Endothelial cell of umbilical vein (primary cell): ENCODE measurements around the gene FBN2. TPM values are rescaled to one million over a fixed set of nuclear protein-coding genes. Genes with fewer than 3 reads are reported as not detected.

Experiments used
- BruUV-seq: library from RNA; stranded (reverse); fragments of 400-500 nt; replicated peaks from 2 replicates; lab custom pipeline; 2021; lab: Mats Ljungman, UMichigan
- CTCF ChIA-PET: fragments of 300-600, 350-600 bp; sonication (Branson Sonifier 250); formaldehyde crosslinking; loops from one replicate; lab custom pipeline; 2021; ENCODE audit warnings: antibody characterized with exemption, inconsistent platforms; lab: Charles Lee
- POLR2A ChIA-PET: fragments of 300-600, 350-600 bp; sonication (Branson Sonifier 250); formaldehyde crosslinking; loops from one replicate; lab custom pipeline; 2021; ENCODE audit warnings: antibody characterized with exemption, inconsistent platforms; lab: Charles Lee
- DNase-seq: peaks from one replicate; pipeline ENCODE4 v3.0.0-alpha.2; 2011; ENCODE audit warnings: low read depth, low spot score
- FAIRE-seq: peaks from 2 replicates; lab custom pipeline; 2011; peaks lifted over from hg19 to GRCh38; lab: Jason Lieb, UNC
- H2AFZ ChIP-seq: 2 replicates; pipeline ENCODE4 v1.6.0; 2012; ENCODE audit warnings: low read depth, low read length, control low read depth, inconsistent platforms
- H3K27ac ChIP-seq: 2 replicates; pipeline ENCODE4 v1.5.1; 2011; ENCODE audit warnings: low read depth, mild to moderate bottlenecking, control low read depth, low read length, moderate library complexity; ENCODE audit not compliant: insufficient read depth
- H3K27me3 ChIP-seq, 2 experiments: 2 replicates each; pipeline versions ENCODE4 v1.6.0 to v1.6.1; 2011; ENCODE audit warnings: low read length in 2 of 2, mixed read lengths in 1 of 2; ENCODE audit not compliant: control insufficient read depth in 2 of 2, insufficient read depth in 2 of 2
- H3K36me3 ChIP-seq, 2 experiments: 2 replicates in 1 of 2; 3 replicates in 1 of 2; pipeline ENCODE4 v1.5.1; 2011; ENCODE audit warnings: low read length in 2 of 2, mild to moderate bottlenecking in 1 of 2, moderate library complexity in 1 of 2; ENCODE audit not compliant: control insufficient read depth in 2 of 2, insufficient read depth in 2 of 2; ENCODE audit errors: extremely low read depth in 1 of 2
- H3K4me1 ChIP-seq: 3 replicates; pipeline ENCODE4 v1.5.1; 2011; ENCODE audit warnings: mild to moderate bottlenecking, low read length; ENCODE audit not compliant: control insufficient read depth, insufficient read depth; ENCODE audit errors: extremely low read depth
- H3K4me2 ChIP-seq: 2 replicates; pipeline ENCODE4 v1.6.1; 2011; ENCODE audit warnings: low read length, control low read depth, mixed read lengths; ENCODE audit not compliant: insufficient read depth
- H3K4me3 ChIP-seq, 3 experiments: fragments of 200-600 bp in 1 of 3; sonication (generic), shearing (Covaris generic) in 1 of 3; replicated peaks in 1 of 3; 2 replicates each; pipeline ENCODE4 v1.5.1; 2011 to 2016; ENCODE audit warnings: control low read depth in 3 of 3, low read length in 3 of 3, mild to moderate bottlenecking in 2 of 3, inconsistent platforms in 1 of 3, low read depth in 1 of 3, moderate library complexity in 1 of 3; ENCODE audit not compliant: insufficient read depth in 1 of 3
- H3K79me2 ChIP-seq: 2 replicates; pipeline ENCODE4 v1.6.0; 2012; ENCODE audit warnings: low read length, inconsistent platforms; ENCODE audit not compliant: control insufficient read depth, insufficient read depth
- H3K9ac ChIP-seq: replicated peaks from 2 replicates; pipeline ENCODE3; 2011; ENCODE audit warnings: low read length, control low read depth; ENCODE audit not compliant: insufficient read depth; ENCODE audit errors: extremely low read depth
- H3K9me1 ChIP-seq: replicated peaks from 3 replicates; pipeline ENCODE4 v1.6.0; 2011; ENCODE audit warnings: mild to moderate bottlenecking, low read length; ENCODE audit not compliant: control insufficient read depth, insufficient read depth; ENCODE audit errors: extremely low read depth
- H3K9me3 ChIP-seq: replicated peaks from 2 replicates; pipeline ENCODE4 v1.5.1; 2012; ENCODE audit warnings: low read length, inconsistent platforms; ENCODE audit not compliant: control insufficient read depth, insufficient read depth
- H4K20me1 ChIP-seq: replicated peaks from 2 replicates; pipeline ENCODE3; 2011; ENCODE audit warnings: mild to moderate bottlenecking, low read length; ENCODE audit not compliant: control insufficient read depth, insufficient read depth; ENCODE audit errors: extremely low read depth
- EZH2 ChIP-seq: IDR thresholded peaks from 2 replicates; pipeline ENCODE4 v1.6.1; 2012; ENCODE audit warnings: borderline replicate concordance, low read depth, mild to moderate bottlenecking, moderate library complexity, low read length, inconsistent platforms; ENCODE audit not compliant: severe bottlenecking
- FOS ChIP-seq: IDR thresholded peaks from 2 replicates; pipeline ENCODE4 v1.6.1; 2011; ENCODE audit warnings: mild to moderate bottlenecking, low read length, moderate library complexity, borderline replicate concordance; ENCODE audit not compliant: insufficient read depth
- GATA2 ChIP-seq: IDR thresholded peaks from 2 replicates; pipeline ENCODE4 v1.7.0; 2011; ENCODE audit warnings: low read depth, mild to moderate bottlenecking, moderate library complexity, mixed read lengths, low read length; ENCODE audit not compliant: insufficient read length, insufficient read depth
- JUN ChIP-seq: IDR thresholded peaks from 2 replicates; pipeline ENCODE4 v1.6.1; 2011; ENCODE audit warnings: borderline replicate concordance, low read depth; ENCODE audit not compliant: insufficient read length, insufficient read depth
- MYC ChIP-seq: IDR thresholded peaks from one replicate; pipeline ENCODE4 v1.6.1; 2011; ENCODE audit warnings: mild to moderate bottlenecking, low read depth, low read length
- POLR2A ChIP-seq: IDR thresholded peaks from 2 replicates; pipeline ENCODE4 v1.6.1; 2012; ENCODE audit warnings: low read depth, mild to moderate bottlenecking, control low read depth, low read length
- POLR2AphosphoS5 ChIP-seq: IDR thresholded peaks from 2 replicates; pipeline ENCODE4 v1.6.1; 2012; ENCODE audit warnings: low read depth, mild to moderate bottlenecking, control low read depth, low read length, moderate library complexity; ENCODE audit not compliant: insufficient read depth
- dilution Hi-C: fragments of 300-500 bp; cut with MboI; formaldehyde crosslinking; loops from one replicate; pipeline ENCODE4 v1.15.0; 2019; ENCODE audit warnings: low sequenced_read_pairs; ENCODE audit not compliant: extremely low pct_ligation_motif_present
- intact Hi-C: fragments of 100-400 bp; cut with micrococcal nuclease; formaldehyde crosslinking; loops from one replicate; pipeline ENCODE4 v1.10.0; 2022
- polyA plus RNA-seq, 4 experiments: library from polyadenylated mRNA; depleted of rRNA in 3 of 4; stranded (reverse) in 3 of 4; unstranded in 1 of 4; fragments of >200 nt; gene quantifications; 2 replicates each; pipeline versions ENCODE4 v1.2.1 to v1.2.3, GENCODE V29; 2011 to 2012; ENCODE audit warnings: missing spikeins in 1 of 4
- total RNA-seq: library from RNA; stranded (reverse); gene quantifications from 2 replicates; pipeline ENCODE4 v1.2.3, GENCODE V29; 2021
- TF ChIP-seq, protein P1 (sequence below), 2 donors: IDR thresholded peaks; 1 replicate in 1 of 2; 2 replicates in 1 of 2; pipeline ENCODE4 v1.5.1; 2011; ENCODE audit warnings: low read length in 2 of 2, mild to moderate bottlenecking in 2 of 2, moderate library complexity in 2 of 2, control low read depth in 1 of 2, inconsistent platforms in 1 of 2, low read depth in 1 of 2; ENCODE audit not compliant: insufficient read depth in 1 of 2; ENCODE audit errors: extremely low read depth in 1 of 2
- TF ChIP-seq, protein P2 (sequence below): IDR thresholded peaks from 2 replicates; pipeline ENCODE4 v1.6.1; 2011; ENCODE audit not compliant: insufficient read depth, insufficient read length

Gene FBN2
- total and polyA plus RNA-seq, 2 donors (not counting 3 experiments of a cell fraction or from before 2014, with no cell fraction given): 21.8 to 57.4 TPM

DNA sequence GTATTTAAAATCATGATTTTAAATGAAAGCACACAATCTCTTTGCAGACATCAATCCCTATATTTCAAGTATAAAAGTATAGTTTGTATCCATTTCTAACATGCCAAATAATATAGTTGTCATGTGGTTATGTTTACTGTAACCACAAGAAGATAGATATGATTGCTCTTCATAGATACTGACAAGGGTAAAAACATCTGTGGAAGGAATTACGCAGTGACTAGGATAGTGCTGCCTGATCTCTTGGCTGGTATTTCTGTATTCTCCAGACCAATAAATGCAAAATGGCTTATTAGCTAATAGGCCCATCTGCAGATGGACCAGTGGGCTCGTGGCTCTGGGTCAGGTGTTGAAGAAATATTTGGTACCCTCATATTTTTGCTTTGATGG, 34.9 kb upstream of the FBN2 start:
- intact Hi-C loops: no loop called here

More for the DNA sequence above, 34.9 kb upstream of the FBN2 start:
- no peaks in the 10 kb centered on the region for H3K9me1 ChIP-seq
- H4K20me1 ChIP-seq: no peaks in the 10 kb centered on the region
- H3K9ac ChIP-seq: no peak overlapping the region
- no peak overlapping the region for H3K27ac ChIP-seq
- no peaks in the 10 kb centered on the region for H3K36me3 ChIP-seq
- H3K27me3 ChIP-seq: no peaks in the 10 kb centered on the region
- ChIA-PET POLR2A (no interaction called here), CTCF (interaction anchor here (0.8 kb wide), 1 partner anchor 11 kb away, joined by 3 read pairs; no protein-coding TSS in a partner anchor)
- H2AFZ ChIP-seq: no peak overlapping the region
- no peaks in the 10 kb centered on the region for H3K9me3 ChIP-seq
- no peak overlapping the region for H3K4me3 ChIP-seq
- dilution Hi-C loops: no loop called here
- H3K79me2 ChIP-seq: no peaks in the 10 kb centered on the region
- no peak overlapping the region for H3K4me2 ChIP-seq
- no peaks in the 10 kb centered on the region for H3K4me1 ChIP-seq
- no peak for DNase-seq
- no peak for TF ChIP-seq FOS
- TF ChIP-seq, protein P1, sequence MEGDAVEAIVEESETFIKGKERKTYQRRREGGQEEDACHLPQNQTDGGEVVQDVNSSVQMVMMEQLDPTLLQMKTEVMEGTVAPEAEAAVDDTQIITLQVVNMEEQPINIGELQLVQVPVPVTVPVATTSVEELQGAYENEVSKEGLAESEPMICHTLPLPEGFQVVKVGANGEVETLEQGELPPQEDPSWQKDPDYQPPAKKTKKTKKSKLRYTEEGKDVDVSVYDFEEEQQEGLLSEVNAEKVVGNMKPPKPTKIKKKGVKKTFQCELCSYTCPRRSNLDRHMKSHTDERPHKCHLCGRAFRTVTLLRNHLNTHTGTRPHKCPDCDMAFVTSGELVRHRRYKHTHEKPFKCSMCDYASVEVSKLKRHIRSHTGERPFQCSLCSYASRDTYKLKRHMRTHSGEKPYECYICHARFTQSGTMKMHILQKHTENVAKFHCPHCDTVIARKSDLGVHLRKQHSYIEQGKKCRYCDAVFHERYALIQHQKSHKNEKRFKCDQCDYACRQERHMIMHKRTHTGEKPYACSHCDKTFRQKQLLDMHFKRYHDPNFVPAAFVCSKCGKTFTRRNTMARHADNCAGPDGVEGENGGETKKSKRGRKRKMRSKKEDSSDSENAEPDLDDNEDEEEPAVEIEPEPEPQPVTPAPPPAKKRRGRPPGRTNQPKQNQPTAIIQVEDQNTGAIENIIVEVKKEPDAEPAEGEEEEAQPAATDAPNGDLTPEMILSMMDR (IDR thresholded peaks at IDR 0.05; ENCODE audit: extremely low read depth in 1 of 2, insufficient read depth in 1 of 2, low read depth in 1 of 2, low read length in 2 of 2): no peak
- no peak for TF ChIP-seq JUN
- TF ChIP-seq MYC: no peak
- no peak for TF ChIP-seq POLR2AphosphoS5
- no peak for TF ChIP-seq GATA2
- TF ChIP-seq EZH2: no peak
- no peak for TF ChIP-seq POLR2A
- TF ChIP-seq, protein P2, sequence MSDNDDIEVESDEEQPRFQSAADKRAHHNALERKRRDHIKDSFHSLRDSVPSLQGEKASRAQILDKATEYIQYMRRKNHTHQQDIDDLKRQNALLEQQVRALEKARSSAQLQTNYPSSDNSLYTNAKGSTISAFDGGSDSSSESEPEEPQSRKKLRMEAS: no peak
- BruUV-seq: no TSS peak
- FAIRE-seq: no peak
